WTC11 (cell line): ENCODE results near the gene ITIH5. TPM values are rescaled to one million over a fixed set of nuclear protein-coding genes. Genes with fewer than 3 reads are reported as not detected.

Experiments used
- ATAC-seq: fragments of 200-7000 bp; cut with Tn5 transposase; 2 replicates; pipeline ENCODE4 v1.10.0; 2021; ENCODE audit warnings: mild to moderate bottlenecking, moderate library complexity
- CTCF ChIA-PET: fragments of 300-600 bp; sonication (Branson Sonifier 250); formaldehyde crosslinking; loops from one replicate; lab custom pipeline; 2021; ENCODE audit warnings: antibody characterized with exemption; lab: Charles Lee
- POLR2A ChIA-PET: fragments of 350-600 bp; sonication (Branson Sonifier 250); formaldehyde crosslinking; loops from one replicate; lab custom pipeline; 2021; ENCODE audit warnings: antibody characterized with exemption; lab: Charles Lee
- DNase-seq: peaks from one replicate; pipeline ENCODE4 v3.0.0; 2021; ENCODE audit warnings: low spot score
- H3K27ac Mint-ChIP-seq: 2 replicates; pipeline ENCODE4 v1.8.0; 2021; ENCODE audit warnings: mixed read lengths
- H3K27me3 Mint-ChIP-seq: 2 replicates; pipeline ENCODE4 v1.8.0; 2021; ENCODE audit warnings: low read depth, mild to moderate bottlenecking, moderate library complexity, mixed read lengths
- H3K36me3 Mint-ChIP-seq: 2 replicates; pipeline ENCODE4 v1.8.0; 2021; ENCODE audit warnings: mixed read lengths
- H3K4me1 Mint-ChIP-seq: 2 replicates; pipeline ENCODE4 v1.8.0; 2022; ENCODE audit warnings: mixed read lengths
- H3K4me3 Mint-ChIP-seq: 2 replicates; pipeline ENCODE4 v1.8.0; 2021; ENCODE audit warnings: mild to moderate bottlenecking, moderate library complexity, mixed read lengths
- H3K9me3 Mint-ChIP-seq: 2 replicates; pipeline ENCODE4 v1.8.0; 2021; ENCODE audit warnings: mixed read lengths
- ATF1 ChIP-seq: sonication (generic); formaldehyde crosslinking; IDR thresholded peaks from 2 replicates; pipeline ENCODE4 v1.8.1; 2023; ENCODE audit warnings: mild to moderate bottlenecking, moderate library complexity, missing genetic modification reagents
- ATF3 ChIP-seq: sonication (generic); formaldehyde crosslinking; conservative IDR thresholded peaks from 2 replicates; pipeline ENCODE4 v1.8.1; 2022; ENCODE audit warnings: mild to moderate bottlenecking, missing genetic modification reagents
- IRF1 ChIP-seq: sonication (generic); formaldehyde crosslinking; IDR thresholded peaks from 2 replicates; pipeline ENCODE4 v1.8.0; 2023; ENCODE audit warnings: missing genetic modification reagents
- IRF2 ChIP-seq: sonication (generic); formaldehyde crosslinking; IDR thresholded peaks from 2 replicates; pipeline ENCODE4 v1.8.0; 2022; ENCODE audit warnings: low read depth, missing genetic modification reagents, borderline replicate concordance
- MLX ChIP-seq: sonication (generic); formaldehyde crosslinking; IDR thresholded peaks from 2 replicates; pipeline ENCODE4 v1.8.1; 2023; ENCODE audit warnings: mild to moderate bottlenecking, missing genetic modification reagents, moderate library complexity
- NFATC4 ChIP-seq: fragments of 250-450 bp; sonication (Bioruptor Pico); IDR thresholded peaks from 2 replicates; pipeline ENCODE4 v1.9.0; 2021; ENCODE audit warnings: mild to moderate bottlenecking
- NFE2L1 ChIP-seq: sonication (generic); formaldehyde crosslinking; IDR thresholded peaks from 2 replicates; pipeline ENCODE4 v1.8.1; 2023; ENCODE audit warnings: missing genetic modification reagents
- SMAD4 ChIP-seq: sonication (generic); formaldehyde crosslinking; IDR thresholded peaks from 2 replicates; pipeline ENCODE4 v1.8.0; 2022; ENCODE audit warnings: mild to moderate bottlenecking, missing genetic modification reagents
- TEAD1 ChIP-seq: sonication (generic); formaldehyde crosslinking; IDR thresholded peaks from 2 replicates; pipeline ENCODE4 v1.8.0; 2022; ENCODE audit warnings: mild to moderate bottlenecking, missing genetic modification reagents
- TEAD4 ChIP-seq: sonication (generic); formaldehyde crosslinking; IDR thresholded peaks from 2 replicates; pipeline ENCODE4 v1.8.0; 2022; ENCODE audit warnings: mild to moderate bottlenecking, missing genetic modification reagents
- USF1 ChIP-seq: sonication (generic); formaldehyde crosslinking; IDR thresholded peaks from 2 replicates; pipeline ENCODE4 v1.8.0; 2022; ENCODE audit warnings: mild to moderate bottlenecking, missing genetic modification reagents
- ZMAT4 ChIP-seq: fragments of 250-450 bp; sonication (Bioruptor Pico); IDR thresholded peaks from 2 replicates; pipeline ENCODE4 v1.9.0; 2021; ENCODE audit warnings: mild to moderate bottlenecking
- ZNF416 ChIP-seq: fragments of 250-450 bp; sonication (Bioruptor Pico); IDR thresholded peaks from 2 replicates; pipeline ENCODE4 v1.9.0; 2021; ENCODE audit warnings: mild to moderate bottlenecking, inconsistent platforms
- ZNF423 ChIP-seq: fragments of 250-450 bp; sonication (Bioruptor Pico); IDR thresholded peaks from 2 replicates; pipeline ENCODE4 v2.1.2; 2022; ENCODE audit warnings: mild to moderate bottlenecking, moderate library complexity
- total RNA-seq: library from RNA; stranded (reverse); gene quantifications from 3 replicates; pipeline ENCODE4 v1.2.3, GENCODE V29; 2021
- TF ChIP-seq, protein P1 (sequence below): fragments of 250-450 bp; sonication (Bioruptor Pico); conservative IDR thresholded peaks from 2 replicates; pipeline ENCODE4 v1.9.0; 2021; ENCODE audit warnings: mild to moderate bottlenecking
- TF ChIP-seq, protein P2 (sequence below): fragments of 250-450 bp; sonication (Bioruptor Pico); IDR thresholded peaks from 2 replicates; pipeline ENCODE4 v1.8.0; 2021; ENCODE audit warnings: mild to moderate bottlenecking
- TF ChIP-seq, protein P3 (sequence below): sonication (generic); formaldehyde crosslinking; conservative IDR thresholded peaks from 2 replicates; pipeline ENCODE4 v1.8.1; 2023; ENCODE audit warnings: mild to moderate bottlenecking, low read depth, missing genetic modification reagents, moderate library complexity

The ITIH5 gene
- total RNA-seq, 1 experiment from 2014 or later: 3.1 TPM

- Mint-ChIP-seq H3K4me1 (no peaks in the 10 kb centered on the region), H3K27ac (no peak overlapping the region), H3K36me3 (no peaks in the 10 kb centered on the region), H3K4me3 (no peak overlapping the region), H3K27me3 (no peaks in the 10 kb centered on the region), H3K9me3 (peaks cover 3% of the 10 kb centered on the region; the same call in 1 of the 2 replicates)
- ATAC-seq: no peak
- POLR2A ChIA-PET: no interaction called here
- no peak for DNase-seq
- TF ChIP-seq NFATC4 (CRISPR knock-in tag): no peak
- TF ChIP-seq ZNF416 (CRISPR knock-in tag): no peak
- TF ChIP-seq IRF2: no peak
- no peak for TF ChIP-seq ZNF423
- no peak for TF ChIP-seq USF1
- TF ChIP-seq, protein P1, sequence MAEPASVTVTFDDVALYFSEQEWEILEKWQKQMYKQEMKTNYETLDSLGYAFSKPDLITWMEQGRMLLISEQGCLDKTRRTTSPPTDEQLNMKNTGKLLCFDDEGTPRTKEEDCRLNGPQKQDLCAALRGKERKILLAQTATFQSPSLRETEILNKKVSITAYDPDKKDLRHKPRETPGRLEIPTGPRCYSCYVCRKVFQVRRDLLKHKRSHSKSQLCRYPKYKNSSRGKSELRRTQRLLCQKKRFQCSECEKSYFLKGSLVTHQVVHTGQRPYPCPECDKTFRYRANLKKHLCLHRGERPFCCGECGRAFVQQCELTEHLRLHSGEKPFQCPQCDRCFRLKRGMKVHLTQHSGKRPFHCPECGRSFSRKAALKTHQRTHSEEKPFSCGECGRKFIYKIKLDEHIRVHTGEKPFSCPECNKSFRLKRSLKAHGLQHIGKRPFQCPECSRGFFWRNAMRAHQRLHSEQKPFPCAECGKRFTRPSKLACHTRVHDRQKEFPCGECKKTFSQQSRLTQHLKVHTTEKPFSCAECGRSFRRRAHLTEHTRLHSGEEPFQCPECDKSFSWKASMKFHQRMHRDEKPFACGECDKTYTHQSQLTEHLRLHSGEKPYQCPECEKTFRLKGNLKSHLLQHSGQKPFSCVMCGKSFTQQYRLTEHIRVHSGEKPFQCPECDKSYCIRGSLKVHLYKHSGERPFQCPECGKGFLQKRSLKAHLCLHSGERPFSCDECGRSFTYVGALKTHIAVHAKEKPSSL: no peak
- TF ChIP-seq SMAD4 (CRISPR knock-in tag): no peak
- TF ChIP-seq ZMAT4 (CRISPR knock-in tag): no peak
- TF ChIP-seq, protein P2, sequence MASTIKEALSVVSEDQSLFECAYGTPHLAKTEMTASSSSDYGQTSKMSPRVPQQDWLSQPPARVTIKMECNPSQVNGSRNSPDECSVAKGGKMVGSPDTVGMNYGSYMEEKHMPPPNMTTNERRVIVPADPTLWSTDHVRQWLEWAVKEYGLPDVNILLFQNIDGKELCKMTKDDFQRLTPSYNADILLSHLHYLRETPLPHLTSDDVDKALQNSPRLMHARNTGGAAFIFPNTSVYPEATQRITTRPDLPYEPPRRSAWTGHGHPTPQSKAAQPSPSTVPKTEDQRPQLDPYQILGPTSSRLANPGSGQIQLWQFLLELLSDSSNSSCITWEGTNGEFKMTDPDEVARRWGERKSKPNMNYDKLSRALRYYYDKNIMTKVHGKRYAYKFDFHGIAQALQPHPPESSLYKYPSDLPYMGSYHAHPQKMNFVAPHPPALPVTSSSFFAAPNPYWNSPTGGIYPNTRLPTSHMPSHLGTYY (CRISPR knock-in tag): no peak
- TF ChIP-seq TEAD1 (CRISPR knock-in tag): no peak
- TF ChIP-seq NFE2L1 (CRISPR knock-in tag): no peak
- no peak for TF ChIP-seq TEAD4
- TF ChIP-seq MLX (CRISPR knock-in tag): no peak
- CTCF ChIA-PET: interaction anchor here (0.8 to 1.0 kb wide), 2 partner anchors 51 to 111 kb away, joined by 3 to 5 read pairs; no protein-coding TSS in a partner anchor
These were observed 90.4 kb downstream of the ITIH5 start for GRCh38 chr10:7576340-7576739.

DNA sequence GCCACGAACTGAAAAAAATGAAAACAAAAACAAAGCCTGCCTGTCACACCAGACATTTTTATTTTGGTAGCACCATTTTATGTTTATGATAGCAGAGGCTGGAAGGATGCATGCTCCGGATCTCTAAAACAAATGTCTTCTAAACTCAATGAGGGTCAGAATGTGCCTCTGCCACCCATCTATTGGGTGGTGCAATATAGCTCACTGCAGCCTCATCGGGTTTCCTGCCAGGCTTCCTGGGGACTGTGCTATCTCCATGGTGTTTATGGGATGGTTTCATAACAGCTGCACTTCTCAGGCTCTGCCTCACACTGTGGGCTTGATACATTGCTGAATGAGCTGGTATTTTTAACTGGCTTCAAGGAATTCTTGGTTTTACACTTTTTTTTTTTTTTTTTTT is 94.4 kb downstream of the ITIH5 start:
- DNase-seq (no peak), ATAC-seq (no peak)
- no peak for TF ChIP-seq ATF1 (CRISPR knock-in tag)
- TF ChIP-seq ATF3: no peak
- no peak for TF ChIP-seq IRF1 (CRISPR knock-in tag)
- TF ChIP-seq, protein P3, sequence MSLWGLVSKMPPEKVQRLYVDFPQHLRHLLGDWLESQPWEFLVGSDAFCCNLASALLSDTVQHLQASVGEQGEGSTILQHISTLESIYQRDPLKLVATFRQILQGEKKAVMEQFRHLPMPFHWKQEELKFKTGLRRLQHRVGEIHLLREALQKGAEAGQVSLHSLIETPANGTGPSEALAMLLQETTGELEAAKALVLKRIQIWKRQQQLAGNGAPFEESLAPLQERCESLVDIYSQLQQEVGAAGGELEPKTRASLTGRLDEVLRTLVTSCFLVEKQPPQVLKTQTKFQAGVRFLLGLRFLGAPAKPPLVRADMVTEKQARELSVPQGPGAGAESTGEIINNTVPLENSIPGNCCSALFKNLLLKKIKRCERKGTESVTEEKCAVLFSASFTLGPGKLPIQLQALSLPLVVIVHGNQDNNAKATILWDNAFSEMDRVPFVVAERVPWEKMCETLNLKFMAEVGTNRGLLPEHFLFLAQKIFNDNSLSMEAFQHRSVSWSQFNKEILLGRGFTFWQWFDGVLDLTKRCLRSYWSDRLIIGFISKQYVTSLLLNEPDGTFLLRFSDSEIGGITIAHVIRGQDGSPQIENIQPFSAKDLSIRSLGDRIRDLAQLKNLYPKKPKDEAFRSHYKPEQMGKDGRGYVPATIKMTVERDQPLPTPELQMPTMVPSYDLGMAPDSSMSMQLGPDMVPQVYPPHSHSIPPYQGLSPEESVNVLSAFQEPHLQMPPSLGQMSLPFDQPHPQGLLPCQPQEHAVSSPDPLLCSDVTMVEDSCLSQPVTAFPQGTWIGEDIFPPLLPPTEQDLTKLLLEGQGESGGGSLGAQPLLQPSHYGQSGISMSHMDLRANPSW (CRISPR knock-in tag): no peak
- CTCF ChIA-PET: no interaction called here
- Mint-ChIP-seq H3K9me3 (no peaks in the 10 kb centered on the region), H3K4me3 (no peak overlapping the region), H3K4me1 (no peaks in the 10 kb centered on the region), H3K36me3 (no peaks in the 10 kb centered on the region), H3K27ac (no peak overlapping the region), H3K27me3 (no peaks in the 10 kb centered on the region)
- POLR2A ChIA-PET: no interaction called here
